LNCAP (cell line): ENCODE data around the gene MGST2.

Experiments
- CTCF ChIP-seq: fragments of 450-650 bp; IDR thresholded peaks from 2 replicates; pipeline ENCODE4 v1.5.1; 2017; ENCODE audit warnings: mild to moderate bottlenecking

Gene MGST2

GRCh38 chr4:139628184-139629012 is 37.2 kb upstream of the MGST2 start:
- TF ChIP-seq CTCF = no peak

- TF ChIP-seq CTCF = no peak
Measured at GRCh38 chr4:139629436-139630125, 36.0 kb upstream of the MGST2 start.

GRCh38 chr4:139630126-139630495 is 35.5 kb upstream of the MGST2 start:
- TF ChIP-seq CTCF = no peak

GRCh38 chr4:139630991-139631390 is 34.6 kb upstream of the MGST2 start:
- TF ChIP-seq CTCF = no peak

- no peak for TF ChIP-seq CTCF
Measured at GRCh38 chr4:139631791-139632190, 33.8 kb upstream of the MGST2 start.

- TF ChIP-seq CTCF = no peak
Measured at GRCh38 chr4:139633195-139633594, 32.4 kb upstream of the MGST2 start.

GRCh38 chr4:139633661-139634060 is 32.0 kb upstream of the MGST2 start:
- peak; percentile 59 for TF ChIP-seq CTCF
